Fibroblast of skin of right quadriceps (primary cell): ENCODE data around the gene IFNW1.
"Not testable (repeated sequence)": the region's sequence is repeated elsewhere in the genome, so short reads cannot be mapped to it uniquely, and the experiment has no call there.

Experiments used
- DNase-seq: peaks from one replicate; pipeline ENCODE4 v3.0.0-alpha.2; 2013

The IFNW1 gene

GRCh38 chr9:21141427-21141882, at the start of gene IFNW1:
Gene IFNW1 (minus strand): TSS chr9:21141832. CDS start chr9:21141570, 262 bp downstream.
- DNase-seq: no peak

DNA sequence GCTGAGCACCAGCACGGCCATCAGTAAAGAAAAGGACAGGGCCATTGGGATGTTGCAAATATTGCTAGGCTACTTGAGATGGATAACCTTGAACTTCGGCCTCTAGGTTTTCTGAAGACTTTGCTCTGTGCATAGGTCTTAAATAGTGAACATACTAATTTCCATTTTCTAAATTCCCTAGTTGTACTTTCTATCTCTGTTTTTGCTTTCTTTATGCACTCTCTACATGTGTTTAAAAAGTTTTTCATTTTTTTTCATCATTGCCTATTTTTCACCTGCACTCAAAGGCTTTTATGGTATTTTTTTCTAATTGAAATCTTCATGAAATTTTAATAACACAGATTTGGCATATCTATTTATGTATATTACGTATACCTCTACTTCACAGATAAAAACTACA, 45.9 kb upstream of the IFNW1 start, which contains the start of gene IFNA4:
TSS of gene IFNA4 (minus strand) at position 101 of the 400 bp plus-strand sequence. CDS start at position 45, 56 bp downstream.
- not testable (repeated sequence) for DNase-seq

DNA sequence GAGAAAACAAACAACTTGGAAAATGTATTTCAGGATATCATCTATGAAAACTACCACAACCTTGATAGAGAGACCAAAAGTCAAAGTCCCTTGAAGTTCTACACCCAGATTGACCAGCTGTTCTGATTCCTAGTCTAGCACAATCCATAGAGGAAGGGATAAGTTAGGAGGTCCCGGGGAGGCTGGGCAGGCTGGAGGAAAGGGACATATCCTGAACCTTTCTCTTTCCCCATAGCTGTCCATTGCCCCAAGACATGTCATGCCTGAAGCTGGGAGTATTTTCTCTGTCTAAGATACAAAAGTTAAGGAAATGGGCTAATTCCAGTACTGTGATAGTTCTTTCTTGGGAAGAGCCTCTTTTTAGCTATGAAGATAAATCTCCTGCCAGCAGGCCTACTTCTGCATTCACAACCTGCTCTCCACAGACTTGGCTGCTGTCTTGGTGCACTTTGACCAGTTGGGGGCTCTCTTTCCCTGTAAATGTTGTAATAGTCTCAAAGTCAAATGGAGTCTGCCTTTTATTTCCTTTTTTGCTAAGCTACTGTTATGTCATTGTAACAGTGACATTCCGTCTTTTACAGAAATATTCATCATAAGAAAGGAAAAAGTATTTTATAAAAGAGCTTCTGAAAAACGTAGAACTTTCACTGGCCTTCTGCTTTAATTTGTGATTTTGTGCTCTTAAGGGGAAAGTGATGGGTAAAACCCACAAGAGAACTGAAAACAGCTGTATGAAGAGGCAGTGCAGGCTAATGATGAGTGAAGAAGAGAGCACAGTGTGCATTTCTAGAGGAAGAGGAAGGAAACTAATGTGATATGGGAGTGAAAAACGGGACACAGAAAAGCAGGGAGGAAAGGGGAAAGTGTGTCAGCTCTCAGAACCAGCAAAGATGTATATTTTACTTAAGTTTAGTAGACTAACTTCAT, 41.4 kb upstream of the IFNW1 start:
- DNase-seq: not testable (repeated sequence)

- DNase-seq: no peak
Observed at GRCh38 chr9:21174671-21175070, 33.0 kb upstream of the IFNW1 start.

- DNase-seq: no peak
Observed at GRCh38 chr9:21172156-21172555, 30.5 kb upstream of the IFNW1 start.

- no peak for DNase-seq
Observed at GRCh38 chr9:21171351-21171750, 29.7 kb upstream of the IFNW1 start.

GRCh38 chr9:21166560-21166959, 24.9 kb upstream of the IFNW1 start, which contains the start of gene IFNA21:
Gene IFNA21 (minus strand): TSS chr9:21166660. CDS start chr9:21166612, 48 bp downstream.
- DNase-seq: not testable (repeated sequence)

DNA sequence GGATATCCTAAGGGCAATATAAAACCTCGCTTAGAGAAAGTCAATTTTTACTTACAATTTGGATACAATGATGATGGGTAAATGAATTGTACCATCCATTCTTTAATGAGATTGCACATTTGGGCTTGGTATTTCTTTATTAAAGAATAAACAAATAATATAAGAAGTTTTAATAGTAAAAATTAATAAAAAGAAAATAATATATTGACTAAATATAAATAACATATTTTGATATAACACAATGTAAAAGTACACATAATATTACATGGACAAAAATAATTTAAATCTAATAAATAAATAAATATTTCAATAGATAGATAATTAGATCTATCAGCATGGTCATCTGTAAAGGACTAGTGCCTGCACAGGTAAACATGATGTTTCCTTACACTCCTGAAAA, 23.9 kb upstream of the IFNW1 start:
- no peak for DNase-seq

GRCh38 chr9:21160178-21160577, 18.5 kb upstream of the IFNW1 start:
- peak; percentile 8 for DNase-seq

GRCh38 chr9:21155501-21155900, 13.9 kb upstream of the IFNW1 start:
- no peak for DNase-seq

DNA sequence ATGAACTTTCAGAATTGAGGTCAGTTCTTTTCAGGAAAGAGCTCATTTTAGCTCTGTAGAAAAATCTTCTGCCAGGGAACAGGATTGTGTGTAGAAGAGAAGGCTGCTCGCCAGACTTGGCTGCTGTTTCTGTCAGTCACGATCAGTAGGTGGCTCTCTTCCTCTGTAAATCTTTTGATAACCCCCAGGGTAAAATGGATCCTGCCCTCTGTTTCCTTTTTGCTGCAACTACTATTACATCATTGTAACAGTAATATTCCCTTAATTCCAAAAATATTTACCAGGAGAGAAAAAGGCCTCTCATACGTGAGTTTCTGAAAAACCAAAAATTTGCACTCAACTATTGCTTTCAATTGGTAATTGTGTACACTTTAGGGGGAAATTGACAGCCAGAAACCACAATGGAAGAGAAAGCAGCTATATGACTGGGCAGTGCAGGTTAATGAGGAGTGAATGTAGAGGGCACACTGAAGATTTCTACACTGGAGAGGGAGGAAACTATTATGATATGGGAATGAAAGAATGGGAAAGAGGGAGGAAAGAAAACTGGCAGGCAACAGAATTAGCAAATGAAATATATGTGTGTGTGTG, 12.5 kb upstream of the IFNW1 start:
- peak; percentile 6 for DNase-seq

- DNase-seq: peak; percentile 3
Observed at GRCh38 chr9:21153336-21154017, 11.8 kb upstream of the IFNW1 start.

DNA sequence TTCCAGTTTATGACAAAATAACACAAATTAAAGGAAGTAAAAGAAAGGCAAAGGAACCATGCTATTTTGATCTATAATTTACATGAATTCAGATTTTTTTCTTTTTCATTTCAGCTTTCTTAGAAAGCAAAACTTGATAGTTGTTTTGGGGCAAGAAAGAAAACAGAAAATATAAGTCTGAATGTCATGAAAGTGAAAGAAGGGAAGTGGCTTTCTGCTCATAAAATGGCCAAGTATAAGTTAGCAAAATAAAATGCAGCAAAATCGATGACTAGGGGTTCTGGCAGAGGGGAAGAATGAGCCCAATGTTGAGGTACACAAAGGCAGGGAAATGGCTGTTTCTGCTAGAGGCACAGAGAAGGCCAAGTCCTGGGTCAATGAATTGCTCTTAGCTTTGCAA, 3.0 kb upstream of the IFNW1 start:
- DNase-seq: no peak

DNA sequence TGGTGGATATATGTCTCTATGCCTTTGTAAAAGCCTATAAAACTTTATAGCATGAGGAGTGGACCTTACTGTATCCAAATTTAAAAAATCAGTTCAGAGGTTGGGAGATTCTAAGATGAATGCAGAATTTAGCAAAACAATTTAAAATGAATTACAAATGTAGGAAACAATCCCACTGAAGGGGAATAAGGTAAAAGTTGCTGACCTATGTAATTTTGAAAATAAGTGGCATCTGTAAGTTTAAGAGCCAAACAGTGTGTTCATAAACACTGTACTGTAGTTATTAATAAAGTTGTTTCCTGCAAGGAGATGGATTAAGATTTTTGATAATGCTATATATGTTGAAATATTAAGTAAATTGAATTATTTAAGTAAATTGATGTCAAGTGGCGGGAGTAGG, 4.6 kb downstream of the IFNW1 start:
- DNase-seq: no peak

DNA sequence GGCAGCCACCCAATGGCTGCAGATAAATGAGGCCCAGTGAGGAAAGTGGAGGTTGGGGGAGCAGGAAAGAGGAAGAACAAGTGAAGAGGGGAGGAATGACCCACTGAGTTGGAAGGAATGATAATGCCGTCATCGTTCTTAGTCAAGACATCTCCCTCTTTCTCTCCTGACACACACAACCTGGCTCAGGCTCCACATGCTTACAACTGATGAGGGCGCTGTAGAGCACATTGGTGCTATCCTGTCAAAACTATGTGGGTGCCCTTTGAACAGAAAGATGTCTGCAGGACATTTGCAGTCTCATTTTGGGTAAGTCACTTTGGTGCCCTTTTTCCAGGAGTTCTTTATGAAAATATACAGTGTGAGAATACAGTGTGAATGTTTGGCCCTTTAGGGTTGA, 5.9 kb downstream of the IFNW1 start:
- DNase-seq: no peak

DNA sequence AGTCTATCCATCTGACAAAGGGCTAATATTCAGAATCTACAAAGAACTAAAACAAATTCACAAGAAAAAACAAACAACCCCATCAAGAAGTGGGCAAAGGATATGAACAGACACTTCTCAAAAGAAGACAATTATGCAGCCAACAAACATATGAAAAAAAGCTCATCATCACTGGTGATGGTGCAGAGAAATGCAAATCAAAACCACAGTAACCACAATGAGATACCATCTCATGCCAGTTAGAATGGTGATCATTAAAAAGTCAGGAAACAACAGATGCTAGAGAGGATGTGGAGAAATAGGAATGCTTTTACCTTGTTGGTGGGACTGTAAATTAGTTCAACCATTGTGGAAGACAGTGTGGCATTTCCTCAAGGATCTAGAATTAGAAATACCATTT, 13.4 kb downstream of the IFNW1 start:
- not testable (repeated sequence) for DNase-seq

- no peak for DNase-seq
Observed at GRCh38 chr9:21121595-21122251, 19.9 kb downstream of the IFNW1 start.

GRCh38 chr9:21121079-21121478, 20.6 kb downstream of the IFNW1 start:
- DNase-seq: no peak

- DNase-seq: no peak
Observed at GRCh38 chr9:21119093-21119770, 22.4 kb downstream of the IFNW1 start.

DNA sequence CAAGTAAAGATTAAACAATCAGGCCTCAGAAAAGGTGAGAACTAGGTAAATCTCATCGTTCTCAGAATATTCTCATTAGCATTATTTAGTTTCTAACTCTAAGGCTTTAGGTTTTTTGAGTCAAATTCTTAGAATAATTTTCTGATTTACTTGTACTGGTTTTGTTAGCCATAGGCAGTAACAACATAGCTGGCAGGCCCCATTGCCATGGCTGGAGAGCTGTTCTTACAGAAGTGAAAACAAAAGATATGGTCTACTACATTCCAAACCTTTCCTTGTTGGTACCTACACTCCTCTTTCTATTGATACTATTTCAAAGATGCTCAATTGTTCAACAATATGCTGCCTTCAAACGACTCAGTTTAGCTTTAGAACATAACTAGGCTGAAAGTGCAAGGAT, 27.3 kb downstream of the IFNW1 start:
- no peak for DNase-seq

DNA sequence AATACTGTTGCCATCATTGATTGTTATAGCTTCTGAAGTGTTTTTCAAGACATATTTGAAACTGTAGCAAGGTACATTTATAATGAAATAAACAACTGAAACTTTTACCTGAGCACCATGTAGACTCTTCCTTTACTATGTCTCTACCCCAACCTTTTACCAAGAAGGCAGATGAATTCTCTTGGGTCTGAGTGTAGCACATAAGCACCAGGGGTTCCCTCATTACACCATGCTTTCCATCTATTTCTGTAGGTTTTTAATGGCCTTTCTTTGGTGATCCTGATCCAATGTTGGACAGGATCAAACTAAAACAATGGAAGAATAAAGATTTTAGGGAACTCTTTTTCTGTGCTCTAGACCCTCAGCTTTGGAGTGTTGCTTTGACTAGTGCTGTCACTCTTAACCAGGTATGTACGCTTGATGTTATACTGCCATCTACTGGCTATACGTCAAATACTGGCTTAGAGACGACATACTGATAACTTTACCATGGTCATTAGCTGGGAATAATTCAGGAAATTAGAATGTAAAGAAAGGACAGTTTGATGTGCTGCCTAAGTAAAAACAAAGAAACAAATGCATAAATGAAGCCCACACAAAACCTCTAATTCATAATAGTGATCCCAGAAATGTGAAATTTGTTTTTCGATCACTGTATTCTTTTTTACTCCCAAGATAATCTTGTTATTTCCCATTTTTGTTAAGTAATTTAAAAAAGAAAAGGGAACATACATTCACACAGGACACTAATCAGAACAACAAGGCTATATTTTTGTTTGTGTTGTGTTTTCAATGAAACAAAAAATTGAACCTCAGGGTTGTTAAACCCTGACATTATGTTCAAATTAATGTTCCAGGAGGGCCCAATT, 30.7 kb downstream of the IFNW1 start:
- DNase-seq: peak; percentile 75
